Measurements from ENCODE around the gene DUSP10.

DUSP10 gene

GRCh38 chr1:221728037-221728505 is 13.8 kb downstream of the DUSP10 start:
- DNase-seq = no peak

- no peak for DNase-seq
Measured at GRCh38 chr1:221727146-221728036, 14.5 kb downstream of the DUSP10 start.

GRCh38 chr1:221725735-221726672 is 15.9 kb downstream of the DUSP10 start:
- DNase-seq = no peak

- DNase-seq = no peak
Measured at GRCh38 chr1:221724931-221725605, 16.8 kb downstream of the DUSP10 start.

- no peak for DNase-seq
Measured at GRCh38 chr1:221723848-221724236, 18.0 kb downstream of the DUSP10 start.

GRCh38 chr1:221723018-221723847 is 18.7 kb downstream of the DUSP10 start:
- no peak for DNase-seq

- no peak for DNase-seq
Measured at GRCh38 chr1:221722254-221723017, 19.5 kb downstream of the DUSP10 start.

GRCh38 chr1:221720545-221720944 is 21.3 kb downstream of the DUSP10 start:
- no peak for DNase-seq

- DNase-seq = no peak
Measured at GRCh38 chr1:221719987-221720386, 21.9 kb downstream of the DUSP10 start.

- no peak for DNase-seq
Measured at GRCh38 chr1:221719278-221719597, 22.7 kb downstream of the DUSP10 start.

- DNase-seq = no peak
Measured at GRCh38 chr1:221718381-221719277, 23.3 kb downstream of the DUSP10 start.

- no peak for DNase-seq
Measured at GRCh38 chr1:221717485-221717853, 24.4 kb downstream of the DUSP10 start.

- DNase-seq = no peak
Measured at GRCh38 chr1:221716713-221717484, 25.0 kb downstream of the DUSP10 start.

GRCh38 chr1:221715321-221716169 is 26.3 kb downstream of the DUSP10 start:
- DNase-seq = no peak

- no peak for DNase-seq
Measured at GRCh38 chr1:221714227-221715152, 27.4 kb downstream of the DUSP10 start.

- DNase-seq = peak; percentile 41 to 65
Measured at GRCh38 chr1:221712776-221713431, 29.0 kb downstream of the DUSP10 start.

- DNase-seq = peak in 1 of 2 experiments; percentile 21
Measured at GRCh38 chr1:221712198-221712684, 29.6 kb downstream of the DUSP10 start.

Measured in stimulated activated CD4-positive, alpha-beta T cell treated with anti-CD3 and anti-CD28 coated beads, Interleukin-4, amount 100 ng/mL, for 4 hours (primary cell).